Left ventricle myocardium superior (tissue), 1 donor: Measurements from ENCODE around the gene CLTRN. TPM values are rescaled to one million over a fixed set of nuclear protein-coding genes. Genes with fewer than 3 reads are reported as not detected.

Experiments
- ATAC-seq: fragments of 200-7000 bp; cut with Tn5 transposase; one replicate; pipeline ENCODE4 v1.9.1; 2020; ENCODE audit warnings: mild to moderate bottlenecking, moderate library complexity
- DNase-seq: peaks from one replicate; pipeline ENCODE4 v3.0.0-alpha.2; 2020
- intact Hi-C: fragments of 100-400 bp; cut with micrococcal nuclease; formaldehyde crosslinking; loops from one replicate; pipeline ENCODE4 v1.11.0; 2022
- total RNA-seq: library from RNA; stranded (reverse); fragmentation: NEBNext Ultra II Directional; extraction: Animal tissue kit (Norgen Biotek cat#: 25700); gene quantifications from one replicate; pipeline ENCODE4 v1.2.1, GENCODE V29; 2021
- donor health status: DM: no; HTN: yes; CAD: no; lungs with severe emphysema.

Gene CLTRN
- total RNA-seq, 1 donor from 2014 or later = 0.79 TPM

DNA sequence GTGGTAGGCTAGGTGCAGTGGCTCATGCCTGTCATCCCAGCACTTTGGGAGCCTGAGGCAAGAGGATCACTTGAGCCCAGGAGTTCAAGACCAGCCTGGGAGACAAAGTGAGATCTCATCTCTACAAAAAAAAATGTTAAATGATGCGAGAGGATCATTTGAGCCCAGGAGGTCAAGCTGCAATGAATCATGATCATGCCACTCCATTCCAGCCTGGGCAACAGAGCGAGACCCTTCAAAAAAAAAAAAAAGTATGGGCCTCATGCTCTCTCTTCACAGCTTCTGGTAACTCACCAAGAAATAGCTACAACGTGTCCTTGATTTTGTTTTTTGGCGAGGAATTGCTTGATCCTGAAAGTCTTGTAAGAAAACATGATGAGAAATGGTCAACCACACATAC, 65.1 kb downstream of the CLTRN start:
- intact Hi-C loops = no loop called here
- ATAC-seq (no peak), DNase-seq (no peak)

DNA sequence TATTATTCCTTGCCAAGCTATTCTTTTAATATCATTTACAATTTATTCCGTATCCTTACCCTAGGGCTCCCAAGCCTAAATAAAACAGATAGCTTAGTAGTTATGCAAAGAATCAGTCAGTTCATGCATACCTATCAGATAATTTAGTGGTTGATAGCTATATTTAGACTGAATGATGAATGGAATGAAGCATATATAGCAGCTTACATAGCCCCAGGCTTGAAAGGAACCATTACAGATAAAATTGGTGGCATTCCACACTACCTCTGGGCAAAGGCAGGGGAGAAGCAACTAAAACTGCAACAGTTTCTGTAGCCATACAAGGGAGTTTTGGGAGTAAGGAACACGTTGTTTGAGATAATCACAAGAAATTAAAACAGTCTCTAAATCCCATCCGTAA, 66.6 kb downstream of the CLTRN start:
- DNase-seq (no peak), ATAC-seq (peak; percentile 47)
- intact Hi-C loops = no loop called here

DNA sequence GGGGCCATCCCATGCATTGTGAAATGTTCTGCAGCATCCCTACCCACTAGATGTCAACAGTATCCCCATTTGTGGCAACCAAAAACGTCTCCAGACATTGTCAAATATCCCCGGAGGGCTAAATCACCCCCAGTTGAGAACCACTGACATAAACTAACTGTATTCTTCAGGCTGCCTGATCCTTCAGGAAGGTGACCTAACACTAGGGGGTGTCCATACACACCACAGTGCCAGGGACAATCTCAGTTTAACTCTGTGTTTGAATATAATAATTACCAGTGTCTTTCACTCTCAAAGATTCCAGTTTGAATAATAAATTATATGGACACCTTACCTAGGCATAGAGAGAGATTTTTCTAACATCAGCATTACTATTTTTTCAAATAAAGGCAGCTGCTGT, 70.2 kb downstream of the CLTRN start:
- intact Hi-C loops = no loop called here
- DNase-seq (no peak), ATAC-seq (peak; percentile 51)

DNA sequence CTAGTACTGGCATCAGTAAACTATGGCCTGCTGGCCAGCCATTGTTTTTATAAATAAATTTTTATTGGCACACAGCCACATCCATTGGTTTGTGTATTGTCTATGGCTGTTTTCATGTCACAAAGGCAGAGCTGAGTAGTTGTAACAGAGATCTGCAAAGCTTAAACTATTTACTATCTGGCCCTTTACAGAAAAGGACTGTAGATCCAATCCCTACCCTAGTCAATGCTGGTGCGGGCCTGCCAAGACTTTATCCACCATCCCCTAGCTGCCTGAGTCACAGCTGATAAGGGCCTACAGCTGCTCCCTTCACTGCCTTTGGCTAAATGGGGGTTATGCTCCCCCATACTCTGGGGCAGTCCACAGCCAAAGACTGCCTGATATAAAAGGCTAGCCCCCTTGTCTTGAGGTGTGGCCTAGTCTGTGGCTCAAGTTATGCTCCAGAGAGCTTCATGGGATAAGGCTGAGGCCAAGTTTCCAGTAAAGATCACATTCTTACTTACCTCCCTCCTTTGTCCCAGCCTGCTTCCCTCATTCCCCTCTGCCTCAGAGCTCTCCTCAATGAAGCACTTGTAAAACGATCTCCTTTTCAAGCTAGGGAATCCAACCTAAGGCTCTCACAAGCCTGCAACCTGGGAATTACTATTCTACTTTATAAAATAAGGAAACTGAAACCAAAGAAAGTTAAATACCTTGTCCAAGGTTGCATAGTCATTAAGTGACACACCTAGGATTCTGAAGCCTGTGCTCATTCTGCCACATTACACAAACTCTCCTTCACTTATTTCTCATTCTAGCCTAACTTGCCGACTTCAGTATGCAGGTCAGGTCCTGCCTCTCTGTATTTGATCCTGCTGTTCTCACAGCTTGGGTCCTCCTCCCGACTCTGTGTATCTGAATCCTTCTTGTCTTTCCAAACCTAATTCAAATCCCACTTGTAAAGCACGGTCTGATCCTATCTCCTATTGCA, 84.5 kb downstream of the CLTRN start:
- DNase-seq = peak; percentile 54
- intact Hi-C loops = no loop called here
- peak; percentile 98 for ATAC-seq

Other genes starting within 250 kb of the CLTRN start
- 12.0 TPM for gene PIR, start 171.5 kb downstream of the CLTRN start, total RNA-seq
- 1.5 TPM for gene BMX, start 164.0 kb downstream of the CLTRN start, total RNA-seq
- gene ACE2, start 63.8 kb downstream of the CLTRN start, total RNA-seq = 12.7 TPM
- 3.6 TPM for gene CA5B, start 73.5 kb upstream of the CLTRN start, total RNA-seq
- gene ZRSR2, start 125.7 kb upstream of the CLTRN start, total RNA-seq = 7.3 TPM
- gene AP1S2, start 190.0 kb upstream of the CLTRN start, total RNA-seq = 147 TPM